GM23338 (cell line): ENCODE results near the gene CFAP90. TPM values are rescaled to one million over a fixed set of nuclear protein-coding genes. Genes with fewer than 3 reads are reported as not detected.

Source experiments
- ATAC-seq: fragments of 200-7000 bp; cut with Tn5 transposase; 3 replicates; pipeline ENCODE4 v1.9.1; 2020
- DNase-seq: peaks from one replicate; pipeline ENCODE4 v3.0.0-alpha.2; 2015; ENCODE audit warnings: low spot score
- H2AFZ ChIP-seq: fragments of 200-600 bp; sonication (generic); 2 replicates; pipeline ENCODE4 v1.8.0; 2016; ENCODE audit warnings: antibody characterized with exemption, mild to moderate bottlenecking, moderate library complexity
- H3F3A ChIP-seq: fragments of 200-600 bp; sonication (generic); replicated peaks from 2 replicates; pipeline ENCODE4 v1.8.0; 2017; ENCODE audit warnings: antibody characterized with exemption, mixed run types, low read depth
- H3K27ac ChIP-seq: fragments of 200-600 bp; sonication (generic); 2 replicates; pipeline ENCODE4 v1.6.1; 2016; ENCODE audit warnings: low read depth
- H3K27me3 ChIP-seq: fragments of 200-600 bp; sonication (generic); 2 replicates; pipeline ENCODE4 v1.8.0; 2016; ENCODE audit warnings: mild to moderate bottlenecking, mixed run types, moderate library complexity; ENCODE audit not compliant: insufficient read depth
- H3K36me3 ChIP-seq: fragments of 200-600 bp; sonication (generic); 2 replicates; pipeline ENCODE4 v1.8.0; 2016; ENCODE audit warnings: mild to moderate bottlenecking; ENCODE audit not compliant: insufficient read depth
- H3K4me1 ChIP-seq: fragments of 200-600 bp; sonication (generic); 2 replicates; pipeline ENCODE4 v1.8.0; 2016; ENCODE audit warnings: mild to moderate bottlenecking, moderate library complexity; ENCODE audit not compliant: insufficient read depth
- H3K4me2 ChIP-seq: fragments of 200-600 bp; sonication (generic); 2 replicates; pipeline ENCODE4 v1.7.1; 2017; ENCODE audit warnings: mixed run types
- H3K4me3 ChIP-seq: fragments of 200-600 bp; sonication (generic); 2 replicates; pipeline ENCODE4 v1.6.1; 2016; ENCODE audit warnings: mixed run types
- H3K79me2 ChIP-seq: fragments of 200-600 bp; sonication (generic); replicated peaks from 2 replicates; pipeline ENCODE4 v1.8.0; 2017; ENCODE audit warnings: mild to moderate bottlenecking; ENCODE audit not compliant: insufficient read depth
- H3K9me2 ChIP-seq: fragments of 200-600 bp; sonication (generic); 2 replicates; pipeline ENCODE4 v1.8.0; 2017; ENCODE audit not compliant: insufficient read depth
- H4K20me1 ChIP-seq: fragments of 200-600 bp; sonication (generic); replicated peaks from 2 replicates; pipeline ENCODE4 v1.8.0; 2017; ENCODE audit warnings: mild to moderate bottlenecking; ENCODE audit not compliant: insufficient read depth
- H3K27ac Mint-ChIP-seq: 2 replicates; pipeline ENCODE4 v1.8.0; 2020; ENCODE audit warnings: inconsistent platforms, mild to moderate bottlenecking, moderate library complexity, mixed read lengths
- H3K27me3 Mint-ChIP-seq: 3 replicates; pipeline ENCODE4 v1.8.0; 2022; ENCODE audit warnings: low read depth, mild to moderate bottlenecking, moderate library complexity, mixed read lengths, inconsistent platforms; ENCODE audit not compliant: insufficient read depth, poor library complexity
- H3K36me3 Mint-ChIP-seq: 3 replicates; pipeline ENCODE4 v1.8.0; 2021; ENCODE audit warnings: low read depth, mild to moderate bottlenecking, inconsistent platforms, moderate library complexity, mixed read lengths
- H3K4me1 Mint-ChIP-seq: 3 replicates; pipeline ENCODE4 v1.8.0; 2020; ENCODE audit warnings: mild to moderate bottlenecking, inconsistent platforms, mixed read lengths
- H3K4me3 Mint-ChIP-seq: 3 replicates; pipeline ENCODE4 v1.8.0; 2021; ENCODE audit warnings: moderate library complexity, mild to moderate bottlenecking, inconsistent platforms, mixed read lengths
- H3K9me3 Mint-ChIP-seq: 3 replicates; pipeline ENCODE4 v1.8.0; 2020; ENCODE audit warnings: moderate library complexity, mild to moderate bottlenecking, inconsistent platforms, mixed read lengths
- CREB1 ChIP-seq: fragments of 250-450 bp; sonication (Bioruptor Pico); IDR thresholded peaks from 2 replicates; pipeline ENCODE4 v1.5.0; 2020; ENCODE audit warnings: low read depth, mild to moderate bottlenecking, moderate library complexity
- ETS1 ChIP-seq: IDR thresholded peaks from 2 replicates; pipeline ENCODE4 v1.6.1; 2016; ENCODE audit warnings: antibody characterized with exemption
- EZH2 ChIP-seq: fragments of 200-600 bp; sonication (generic); IDR thresholded peaks from one replicate; pipeline ENCODE4 v1.8.0; 2017; ENCODE audit warnings: antibody characterized with exemption, mild to moderate bottlenecking, low read depth; ENCODE audit not compliant: unreplicated experiment
- EZH2phosphoT487 ChIP-seq: fragments of 200-600 bp; sonication (generic); IDR thresholded peaks from one replicate; pipeline ENCODE4 v1.8.1; 2018; ENCODE audit warnings: antibody characterized with exemption; ENCODE audit not compliant: unreplicated experiment
- JUNB ChIP-seq: IDR thresholded peaks from one replicate; pipeline ENCODE4 v1.6.1; 2016; ENCODE audit warnings: antibody characterized with exemption; ENCODE audit not compliant: unreplicated experiment
- NANOG ChIP-seq: IDR thresholded peaks from 2 replicates; pipeline ENCODE4 v1.6.1; 2016; ENCODE audit warnings: antibody characterized with exemption, borderline replicate concordance
- POLR2AphosphoS5 ChIP-seq: IDR thresholded peaks from 2 replicates; pipeline ENCODE4 v1.6.1; 2016; ENCODE audit warnings: antibody characterized with exemption, low read depth
- STAT1 ChIP-seq: IDR thresholded peaks from one replicate; pipeline ENCODE4 v1.6.1; 2016; ENCODE audit warnings: antibody characterized with exemption; ENCODE audit not compliant: unreplicated experiment
- ZNF114 ChIP-seq: fragments of 250-450 bp; sonication (Bioruptor Pico); IDR thresholded peaks from 2 replicates; pipeline ENCODE4 v1.5.0; 2020; ENCODE audit warnings: mild to moderate bottlenecking, moderate library complexity
- ZNF331 ChIP-seq: fragments of 250-450 bp; sonication (Bioruptor Pico); IDR thresholded peaks from 2 replicates; pipeline ENCODE4 v1.5.0; 2020; ENCODE audit warnings: low read depth, mild to moderate bottlenecking, moderate library complexity
- polyA plus RNA-seq: library from polyadenylated mRNA; unstranded; fragments of >200 nt; fragmentation: Nextera tagmentation; extraction: Ambion mirVana; gene quantifications from 2 replicates; pipeline ENCODE4 v1.2.1, GENCODE V29; 2016
- total RNA-seq: library from RNA; depleted of rRNA; stranded (reverse); fragments of >200 nt; shearing (Covaris generic); gene quantifications from 2 replicates; pipeline ENCODE4 v1.2.3, GENCODE V29; 2014
- TF ChIP-seq, protein P1 (sequence below), 2 experiments: fragments of 200-600 bp in 1 of 2; sonication (generic) in 1 of 2; conservative IDR thresholded peaks; 2 replicates each; pipeline versions ENCODE4 v1.5.1 to v1.6.1; 2016 to 2017; ENCODE audit warnings: antibody characterized with exemption in 2 of 2, low read depth in 2 of 2, mild to moderate bottlenecking in 2 of 2, moderate library complexity in 1 of 2
- TF ChIP-seq, protein P2 (sequence below): fragments of 250-450 bp; sonication (Bioruptor Pico); IDR thresholded peaks from 2 replicates; pipeline ENCODE4 v1.5.0; 2020; ENCODE audit warnings: mild to moderate bottlenecking, moderate library complexity
- TF ChIP-seq, protein P3 (sequence below): IDR thresholded peaks from one replicate; pipeline ENCODE4 v1.6.1; 2018; ENCODE audit warnings: antibody characterized with exemption; ENCODE audit not compliant: unreplicated experiment

CFAP90 gene
- total and polyA plus RNA-seq, 2 experiments from 2014 or later = 0.10 to 1.0 TPM

- no peaks in the 10 kb centered on the region for H4K20me1 ChIP-seq
- no peak for ATAC-seq
- no peak overlapping the region for H3K4me2 ChIP-seq
- Mint-ChIP-seq H3K4me1 (no peaks in the 10 kb centered on the region), H3K27me3 (no peaks in the 10 kb centered on the region), H3K36me3 (peaks cover 61% of the 10 kb centered on the region), H3K4me3 (no peak overlapping the region), H3K27ac (no peak overlapping the region), H3K9me3 (no peaks in the 10 kb centered on the region)
- H3K27me3 ChIP-seq = no peaks in the 10 kb centered on the region
- H3K4me1 ChIP-seq = no peaks in the 10 kb centered on the region
- H3K79me2 ChIP-seq = peaks cover 7% of the 10 kb centered on the region; the same call in 1 of the 2 replicates
- H2AFZ ChIP-seq = no peak overlapping the region
- TF ChIP-seq JUNB = no peak
- TF ChIP-seq, protein P1, sequence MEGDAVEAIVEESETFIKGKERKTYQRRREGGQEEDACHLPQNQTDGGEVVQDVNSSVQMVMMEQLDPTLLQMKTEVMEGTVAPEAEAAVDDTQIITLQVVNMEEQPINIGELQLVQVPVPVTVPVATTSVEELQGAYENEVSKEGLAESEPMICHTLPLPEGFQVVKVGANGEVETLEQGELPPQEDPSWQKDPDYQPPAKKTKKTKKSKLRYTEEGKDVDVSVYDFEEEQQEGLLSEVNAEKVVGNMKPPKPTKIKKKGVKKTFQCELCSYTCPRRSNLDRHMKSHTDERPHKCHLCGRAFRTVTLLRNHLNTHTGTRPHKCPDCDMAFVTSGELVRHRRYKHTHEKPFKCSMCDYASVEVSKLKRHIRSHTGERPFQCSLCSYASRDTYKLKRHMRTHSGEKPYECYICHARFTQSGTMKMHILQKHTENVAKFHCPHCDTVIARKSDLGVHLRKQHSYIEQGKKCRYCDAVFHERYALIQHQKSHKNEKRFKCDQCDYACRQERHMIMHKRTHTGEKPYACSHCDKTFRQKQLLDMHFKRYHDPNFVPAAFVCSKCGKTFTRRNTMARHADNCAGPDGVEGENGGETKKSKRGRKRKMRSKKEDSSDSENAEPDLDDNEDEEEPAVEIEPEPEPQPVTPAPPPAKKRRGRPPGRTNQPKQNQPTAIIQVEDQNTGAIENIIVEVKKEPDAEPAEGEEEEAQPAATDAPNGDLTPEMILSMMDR (conservative IDR thresholded peaks at IDR 0.05; ENCODE audit: low read depth in 2 of 2) = no peak
- no peak for TF ChIP-seq STAT1
- TF ChIP-seq, protein P2, sequence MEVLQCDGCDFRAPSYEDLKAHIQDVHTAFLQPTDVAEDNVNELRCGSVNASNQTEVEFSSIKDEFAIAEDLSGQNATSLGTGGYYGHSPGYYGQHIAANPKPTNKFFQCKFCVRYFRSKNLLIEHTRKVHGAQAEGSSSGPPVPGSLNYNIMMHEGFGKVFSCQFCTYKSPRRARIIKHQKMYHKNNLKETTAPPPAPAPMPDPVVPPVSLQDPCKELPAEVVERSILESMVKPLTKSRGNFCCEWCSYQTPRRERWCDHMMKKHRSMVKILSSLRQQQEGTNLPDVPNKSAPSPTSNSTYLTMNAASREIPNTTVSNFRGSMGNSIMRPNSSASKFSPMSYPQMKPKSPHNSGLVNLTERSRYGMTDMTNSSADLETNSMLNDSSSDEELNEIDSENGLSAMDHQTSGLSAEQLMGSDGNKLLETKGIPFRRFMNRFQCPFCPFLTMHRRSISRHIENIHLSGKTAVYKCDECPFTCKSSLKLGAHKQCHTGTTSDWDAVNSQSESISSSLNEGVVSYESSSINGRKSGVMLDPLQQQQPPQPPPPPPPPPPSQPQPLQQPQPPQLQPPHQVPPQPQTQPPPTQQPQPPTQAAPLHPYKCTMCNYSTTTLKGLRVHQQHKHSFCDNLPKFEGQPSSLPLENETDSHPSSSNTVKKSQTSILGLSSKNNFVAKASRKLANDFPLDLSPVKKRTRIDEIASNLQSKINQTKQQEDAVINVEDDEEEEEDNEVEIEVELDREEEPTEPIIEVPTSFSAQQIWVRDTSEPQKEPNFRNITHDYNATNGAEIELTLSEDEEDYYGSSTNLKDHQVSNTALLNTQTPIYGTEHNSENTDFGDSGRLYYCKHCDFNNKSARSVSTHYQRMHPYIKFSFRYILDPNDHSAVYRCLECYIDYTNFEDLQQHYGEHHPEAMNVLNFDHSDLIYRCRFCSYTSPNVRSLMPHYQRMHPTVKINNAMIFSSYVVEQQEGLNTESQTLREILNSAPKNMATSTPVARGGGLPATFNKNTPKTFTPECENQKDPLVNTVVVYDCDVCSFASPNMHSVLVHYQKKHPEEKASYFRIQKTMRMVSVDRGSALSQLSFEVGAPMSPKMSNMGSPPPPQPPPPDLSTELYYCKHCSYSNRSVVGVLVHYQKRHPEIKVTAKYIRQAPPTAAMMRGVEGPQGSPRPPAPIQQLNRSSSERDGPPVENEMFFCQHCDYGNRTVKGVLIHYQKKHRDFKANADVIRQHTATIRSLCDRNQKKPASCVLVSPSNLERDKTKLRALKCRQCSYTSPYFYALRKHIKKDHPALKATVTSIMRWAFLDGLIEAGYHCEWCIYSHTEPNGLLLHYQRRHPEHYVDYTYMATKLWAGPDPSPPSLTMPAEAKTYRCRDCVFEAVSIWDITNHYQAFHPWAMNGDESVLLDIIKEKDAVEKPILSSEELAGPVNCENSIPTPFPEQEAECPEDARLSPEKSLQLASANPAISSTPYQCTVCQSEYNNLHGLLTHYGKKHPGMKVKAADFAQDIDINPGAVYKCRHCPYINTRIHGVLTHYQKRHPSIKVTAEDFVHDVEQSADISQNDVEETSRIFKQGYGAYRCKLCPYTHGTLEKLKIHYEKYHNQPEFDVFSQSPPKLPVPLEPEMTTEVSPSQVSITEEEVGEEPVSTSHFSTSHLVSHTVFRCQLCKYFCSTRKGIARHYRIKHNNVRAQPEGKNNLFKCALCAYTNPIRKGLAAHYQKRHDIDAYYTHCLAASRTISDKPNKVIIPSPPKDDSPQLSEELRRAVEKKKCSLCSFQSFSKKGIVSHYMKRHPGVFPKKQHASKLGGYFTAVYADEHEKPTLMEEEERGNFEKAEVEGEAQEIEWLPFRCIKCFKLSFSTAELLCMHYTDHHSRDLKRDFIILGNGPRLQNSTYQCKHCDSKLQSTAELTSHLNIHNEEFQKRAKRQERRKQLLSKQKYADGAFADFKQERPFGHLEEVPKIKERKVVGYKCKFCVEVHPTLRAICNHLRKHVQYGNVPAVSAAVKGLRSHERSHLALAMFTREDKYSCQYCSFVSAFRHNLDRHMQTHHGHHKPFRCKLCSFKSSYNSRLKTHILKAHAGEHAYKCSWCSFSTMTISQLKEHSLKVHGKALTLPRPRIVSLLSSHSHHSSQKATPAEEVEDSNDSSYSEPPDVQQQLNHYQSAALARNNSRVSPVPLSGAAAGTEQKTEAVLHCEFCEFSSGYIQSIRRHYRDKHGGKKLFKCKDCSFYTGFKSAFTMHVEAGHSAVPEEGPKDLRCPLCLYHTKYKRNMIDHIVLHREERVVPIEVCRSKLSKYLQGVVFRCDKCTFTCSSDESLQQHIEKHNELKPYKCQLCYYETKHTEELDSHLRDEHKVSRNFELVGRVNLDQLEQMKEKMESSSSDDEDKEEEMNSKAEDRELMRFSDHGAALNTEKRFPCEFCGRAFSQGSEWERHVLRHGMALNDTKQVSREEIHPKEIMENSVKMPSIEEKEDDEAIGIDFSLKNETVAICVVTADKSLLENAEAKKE = no peak
- TF ChIP-seq ZNF114 (CRISPR knock-in tag) = no peak
- TF ChIP-seq ZNF331 (CRISPR knock-in tag) = no peak
- TF ChIP-seq NANOG = no peak
- no peak for TF ChIP-seq EZH2phosphoT487
- no peak for TF ChIP-seq POLR2AphosphoS5
- TF ChIP-seq, protein P3, sequence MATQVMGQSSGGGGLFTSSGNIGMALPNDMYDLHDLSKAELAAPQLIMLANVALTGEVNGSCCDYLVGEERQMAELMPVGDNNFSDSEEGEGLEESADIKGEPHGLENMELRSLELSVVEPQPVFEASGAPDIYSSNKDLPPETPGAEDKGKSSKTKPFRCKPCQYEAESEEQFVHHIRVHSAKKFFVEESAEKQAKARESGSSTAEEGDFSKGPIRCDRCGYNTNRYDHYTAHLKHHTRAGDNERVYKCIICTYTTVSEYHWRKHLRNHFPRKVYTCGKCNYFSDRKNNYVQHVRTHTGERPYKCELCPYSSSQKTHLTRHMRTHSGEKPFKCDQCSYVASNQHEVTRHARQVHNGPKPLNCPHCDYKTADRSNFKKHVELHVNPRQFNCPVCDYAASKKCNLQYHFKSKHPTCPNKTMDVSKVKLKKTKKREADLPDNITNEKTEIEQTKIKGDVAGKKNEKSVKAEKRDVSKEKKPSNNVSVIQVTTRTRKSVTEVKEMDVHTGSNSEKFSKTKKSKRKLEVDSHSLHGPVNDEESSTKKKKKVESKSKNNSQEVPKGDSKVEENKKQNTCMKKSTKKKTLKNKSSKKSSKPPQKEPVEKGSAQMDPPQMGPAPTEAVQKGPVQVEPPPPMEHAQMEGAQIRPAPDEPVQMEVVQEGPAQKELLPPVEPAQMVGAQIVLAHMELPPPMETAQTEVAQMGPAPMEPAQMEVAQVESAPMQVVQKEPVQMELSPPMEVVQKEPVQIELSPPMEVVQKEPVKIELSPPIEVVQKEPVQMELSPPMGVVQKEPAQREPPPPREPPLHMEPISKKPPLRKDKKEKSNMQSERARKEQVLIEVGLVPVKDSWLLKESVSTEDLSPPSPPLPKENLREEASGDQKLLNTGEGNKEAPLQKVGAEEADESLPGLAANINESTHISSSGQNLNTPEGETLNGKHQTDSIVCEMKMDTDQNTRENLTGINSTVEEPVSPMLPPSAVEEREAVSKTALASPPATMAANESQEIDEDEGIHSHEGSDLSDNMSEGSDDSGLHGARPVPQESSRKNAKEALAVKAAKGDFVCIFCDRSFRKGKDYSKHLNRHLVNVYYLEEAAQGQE = no peak
- no peak for TF ChIP-seq EZH2
- TF ChIP-seq ETS1 = no peak
- TF ChIP-seq CREB1 = no peak
- DNase-seq = no peak
- peaks cover 40% of the 10 kb centered on the region for H3K36me3 ChIP-seq
- no peak overlapping the region for H3K4me3 ChIP-seq
- H3F3A ChIP-seq = no peaks in the 10 kb centered on the region
- no peak overlapping the region for H3K27ac ChIP-seq
- H3K9me2 ChIP-seq = no peaks in the 10 kb centered on the region
These were observed 33.7 kb upstream of the CFAP90 start for GRCh38 chr5:7884491-7885267.
